Stomach (tissue), 9 donors: ENCODE results near the gene DRAP1. TPM values are rescaled to one million over a fixed set of nuclear protein-coding genes. Genes with fewer than 3 reads are reported as not detected.

Experiments used
- DNase-seq, 2 donors: peaks; one replicate each; pipeline versions ENCODE4 v3.0.0 to v3.0.0-alpha.2; 2013 to 2019
- H3K27ac ChIP-seq, 5 donors: fragments of 200-600 bp in 4 of 5; sonication (generic) in 4 of 5; one replicate each; pipeline ENCODE4 v1.5.1; 2013 to 2019; ENCODE audit warnings: mild to moderate bottlenecking in 1 of 5, moderate library complexity in 1 of 5
- H3K27me3 ChIP-seq, 3 donors: fragments of 200-600 bp; sonication (generic); one replicate each; pipeline ENCODE4 v1.5.1; 2017 to 2019; ENCODE audit warnings: mixed run types in 1 of 3
- H3K36me3 ChIP-seq, 4 donors: fragments of 200-600 bp; sonication (generic); 1 replicate in 3 of 4; 2 replicates in 1 of 4; pipeline ENCODE4 v1.5.1; 2016 to 2019
- H3K4me1 ChIP-seq, 4 donors: fragments of 200-600 bp; sonication (generic); one replicate each; pipeline ENCODE4 v1.5.1; 2016 to 2019
- H3K4me3 ChIP-seq, 4 donors: fragments of 200-600 bp; sonication (generic) in 3 of 4; one replicate each; pipeline ENCODE4 v1.5.1; 2016 to 2019; ENCODE audit warnings: mild to moderate bottlenecking in 1 of 4
- H3K9me3 ChIP-seq, 4 donors: fragments of 200-600 bp; sonication (generic); one replicate each; pipeline ENCODE4 v1.5.1; 2016 to 2019
- CTCF ChIP-seq, 7 experiments: fragments of 450-650 bp in 4 of 7; fragments of 200-600 bp in 3 of 7; sonication (generic) in 3 of 7; IDR thresholded peaks; one replicate each; pipeline ENCODE4 v1.5.1; 2016 to 2019; ENCODE audit warnings: antibody characterized with exemption in 7 of 7, control low read depth in 2 of 7, mild to moderate bottlenecking in 1 of 7
- EP300 ChIP-seq: sonication (generic); formaldehyde crosslinking; IDR thresholded peaks from one replicate; pipeline ENCODE4 v1.6.1; 2017; ENCODE audit warnings: antibody characterized with exemption
- POLR2A ChIP-seq, 4 donors: fragments of 450-650 bp; IDR thresholded peaks; one replicate each; pipeline ENCODE4 v1.6.1; 2016; ENCODE audit warnings: antibody characterized with exemption in 4 of 4, control low read depth in 2 of 4, mild to moderate bottlenecking in 1 of 4, moderate library complexity in 1 of 4
- POLR2AphosphoS5 ChIP-seq, 3 donors: sonication (generic); formaldehyde crosslinking; IDR thresholded peaks; one replicate each; pipeline ENCODE4 v1.6.1; 2016; ENCODE audit warnings: antibody characterized with exemption in 3 of 3
- WGBS, 5 donors: extraction: QIAGEN DNeasy Blood & Tissue Kit in 3 of 5; methylation state at CpG; one replicate each; pipeline versions ENCODE4 v1.1.5 to v1.1.7; 2013 to 2018; 5-methylcytosine and 5-hydroxymethylcytosine counted together
- intact Hi-C: fragments of 100-400 bp; cut with DNase I; formaldehyde crosslinking; loops from one replicate; pipeline ENCODE4 v1.15.1; 2023; ENCODE audit warnings: low total_unique reads
- polyA plus RNA-seq, 3 donors: library from polyadenylated mRNA; stranded (reverse); fragments of 200-250 nt; gene quantifications; one replicate each; pipeline ENCODE4 v1.2.3, GENCODE V29; 2013
- total RNA-seq, 5 donors: library from RNA; depleted of rRNA; stranded (reverse); fragments of >200 nt; gene quantifications; one replicate each; pipeline versions ENCODE4 v1.1.0 to v1.2.3, GENCODE V29; 2014 to 2016
- donor health status: healthy with polysubstance abuse.
- donor health status: Bipolar disorder and iron deficiency.
- donor health status: healthy.

The DRAP1 gene
- total and polyA plus RNA-seq, 8 donors, result 13.3 to 133 (median 64.0) TPM

DNA sequence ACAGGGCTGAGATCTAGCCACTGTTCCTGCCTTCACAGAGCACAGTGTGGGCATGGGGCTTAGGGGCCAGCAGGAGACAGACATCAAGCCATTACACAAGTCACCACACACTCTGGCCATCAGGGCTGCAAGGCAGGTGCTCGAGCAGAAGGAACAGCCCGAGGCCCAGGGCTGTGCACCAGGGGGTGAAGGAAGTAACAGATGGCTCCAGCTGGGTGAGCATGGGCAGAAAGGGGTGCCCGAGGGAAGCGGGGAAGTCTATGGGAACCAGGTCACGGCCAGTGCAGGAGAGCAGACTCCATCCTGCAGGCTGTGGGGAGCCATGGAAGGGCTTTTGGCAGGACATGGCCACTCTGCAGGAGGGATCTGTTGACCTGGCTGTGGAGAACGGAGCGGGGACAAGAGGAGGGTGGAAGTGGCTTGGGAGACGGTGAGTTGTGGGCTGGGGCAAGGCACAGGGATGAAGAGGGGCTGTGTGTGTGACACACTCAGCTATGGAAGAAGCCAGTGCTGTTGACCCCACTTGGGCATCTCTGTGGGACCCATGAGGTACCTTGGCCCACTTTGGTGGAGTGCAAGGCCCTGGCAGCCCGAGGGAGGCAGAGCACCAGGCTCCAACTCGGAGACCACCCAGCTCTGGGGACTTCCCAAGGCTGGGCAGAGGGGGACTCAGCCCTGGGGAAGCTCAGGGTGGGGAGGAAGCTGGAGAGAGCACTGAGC lies 4.0 kb upstream of the DRAP1 start:
- H3K36me3 ChIP-seq, result peaks cover 0 to 6% (median 0%) of the 10 kb centered on the region in 4 donors
- no peak for TF ChIP-seq POLR2A (IDR thresholded peaks at IDR 0.05)
- no peak for TF ChIP-seq POLR2AphosphoS5 (IDR thresholded peaks at IDR 0.05)
- TF ChIP-seq CTCF (IDR thresholded peaks at IDR 0.05), result no peak
- no peak for TF ChIP-seq EP300
- no peaks in the 10 kb centered on the region for H3K9me3 ChIP-seq
- 49 to 69% (median 61%) methylated on average over 10 of the region's 10 CpGs for WGBS, 5 donors
- no peak for DNase-seq
- H3K4me1 ChIP-seq, result peaks cover 51 to 65% (median 54%) of the 10 kb centered on the region in 4 donors
- no peak overlapping the region for H3K4me3 ChIP-seq
- no peaks in the 10 kb centered on the region for H3K27me3 ChIP-seq
- intact Hi-C loops, result no loop called here
- peak overlapping the region; percentile 61 to 98 (median 97) for H3K27ac ChIP-seq

DNA sequence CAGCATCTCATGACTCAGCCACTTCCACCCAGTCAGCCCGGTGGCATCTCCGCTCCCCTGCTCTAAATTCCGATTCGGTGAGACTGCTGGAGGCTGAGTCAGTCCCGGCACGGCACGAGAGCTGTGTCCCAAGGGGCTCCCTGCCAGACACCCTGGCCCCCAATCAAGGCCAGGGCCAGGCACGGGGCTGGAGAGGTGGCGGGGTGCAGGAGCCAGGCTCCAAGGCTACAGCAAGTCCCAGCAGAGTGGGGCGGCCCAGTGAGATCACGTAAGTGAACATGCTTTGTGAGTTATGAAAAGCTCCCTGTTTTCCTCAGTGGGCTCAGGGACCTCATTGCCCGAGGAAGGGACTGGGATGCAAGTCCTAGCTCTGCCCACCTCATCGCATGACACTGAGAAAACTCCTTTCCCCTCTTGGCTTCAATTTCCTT lies 3.4 kb upstream of the DRAP1 start:
- peak overlapping the region in 1 of 4 donors; percentile 4 for H3K4me3 ChIP-seq
- peaks cover 0 to 8% (median under 1%) of the 10 kb centered on the region in 4 donors for H3K36me3 ChIP-seq
- H3K4me1 ChIP-seq, result peaks cover 57 to 71% (median 60%) of the 10 kb centered on the region in 4 donors
- H3K9me3 ChIP-seq, result no peaks in the 10 kb centered on the region
- intact Hi-C loops, result no loop called here
- no peaks in the 10 kb centered on the region for H3K27me3 ChIP-seq
- peak; percentile 33 for TF ChIP-seq EP300
- TF ChIP-seq CTCF (IDR thresholded peaks at IDR 0.05), result no peak
- TF ChIP-seq POLR2AphosphoS5 (IDR thresholded peaks at IDR 0.05), result peak; percentile 50 to 82 (median 81)
- TF ChIP-seq POLR2A (IDR thresholded peaks at IDR 0.05), result no peak
- peak overlapping the region; percentile 61 to 98 (median 97) for H3K27ac ChIP-seq
- peak; percentile 55 to 59 for DNase-seq
- 29 to 53% (median 47%) methylated on average over 5 to 13 of the region's 13 CpGs for WGBS, 5 donors

- peaks cover 56 to 72% (median 64%) of the 10 kb centered on the region in 4 donors for H3K4me1 ChIP-seq
- TF ChIP-seq POLR2A (IDR thresholded peaks at IDR 0.05) (no peak), EP300 (no peak)
- peak overlapping the region; percentile 20 to 98 (median 97) for H3K27ac ChIP-seq
Observed at GRCh38 chr11:65916391-65916790, 2.8 kb upstream of the DRAP1 start.

GRCh38 chr11:65917077-65917433 lies 2.2 kb upstream of the DRAP1 start:
- Histone ChIP-seq H3K27me3 (no peaks in the 10 kb centered on the region), H3K4me3 (peak overlapping the region in 2 of 4 donors; percentile 80 to 94), H3K36me3 (peaks cover 0 to 20% (median 11%) of the 10 kb centered on the region in 4 donors), H3K4me1 (peaks cover 50 to 65% (median 57%) of the 10 kb centered on the region in 4 donors), H3K9me3 (no peaks in the 10 kb centered on the region), H3K27ac (peak overlapping the region in 4 of 5 donors; percentile 91 to 98 (median 97))
- intact Hi-C loops, result no loop called here
- TF ChIP-seq CTCF (IDR thresholded peaks at IDR 0.05) (no peak), EP300 (no peak), POLR2A (IDR thresholded peaks at IDR 0.05) (no peak), POLR2AphosphoS5 (IDR thresholded peaks at IDR 0.05) (no peak)
- WGBS, 5 donors, result 87 to 98% (median 96%) methylated on average over 3 of the region's 3 CpGs
- no peak for DNase-seq

More at GRCh38 chr11:65916391-65916790, 2.8 kb upstream of the DRAP1 start:
- H3K36me3 ChIP-seq, result peaks cover 0 to 14% (median 6%) of the 10 kb centered on the region in 4 donors
- intact Hi-C loops, result no loop called here
- DNase-seq, result no peak
- no peaks in the 10 kb centered on the region for H3K27me3 ChIP-seq
- 70 to 80% (median 78%) methylated on average over 7 of the region's 7 CpGs for WGBS, 5 donors
- peak overlapping the region in 1 of 4 donors; percentile 4 for H3K4me3 ChIP-seq
- H3K9me3 ChIP-seq, result no peaks in the 10 kb centered on the region
